ENCODE data around the gene FLNB. TPM values are rescaled to one million over a fixed set of nuclear protein-coding genes. Genes with fewer than 3 reads are reported as not detected.

FLNB gene
- total and polyA plus RNA-seq, 9 of the 15 experiments (the other 6 are each of a cell fraction or from before 2014, with no cell fraction given), result 9.4 to 48.1 (median 25.6) TPM

DNA sequence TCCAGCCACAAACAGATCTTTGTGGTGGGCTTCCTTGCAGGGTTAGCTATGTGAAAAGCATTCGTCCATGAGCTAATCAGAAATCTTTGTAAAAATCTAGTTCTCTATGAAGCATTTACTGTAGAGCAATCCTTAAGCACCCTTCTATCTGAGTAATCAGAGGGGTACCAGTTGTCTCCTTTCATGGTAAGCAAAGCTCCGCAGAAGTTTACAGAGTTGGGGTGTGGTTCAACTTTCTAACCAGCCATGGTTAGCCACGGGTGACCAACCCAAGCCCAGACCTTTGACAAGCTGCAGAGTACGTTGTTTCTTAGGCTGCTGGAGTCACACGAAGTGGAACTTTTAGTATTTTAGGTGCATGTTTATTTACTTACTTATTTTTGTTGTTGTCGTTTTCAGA lies 77.4 kb downstream of the FLNB start (continued):
- TF ChIP-seq ZNF507 (tag; conservative IDR thresholded peaks at IDR 0.05) (no peak), HMGN3 (IDR thresholded peaks at IDR 0.05; ENCODE audit: borderline replicate concordance, extremely low read depth, insufficient read length, low read depth, low read length) (no peak), ZNF561 (CRISPR knock-in tag; conservative IDR thresholded peaks at IDR 0.05) (no peak), CEBPG (CRISPR knock-in tag; IDR thresholded peaks at IDR 0.05) (no peak), CEBPG (tag; conservative IDR thresholded peaks at IDR 0.05 in 1 of 2, IDR thresholded peaks at IDR 0.05 in 1 of 2) (0 out of 4 replicates have a peak, but pooled peaks of 1 of the 2 experiments have one; percentile 4)
- TF ChIP-seq, protein P1, sequence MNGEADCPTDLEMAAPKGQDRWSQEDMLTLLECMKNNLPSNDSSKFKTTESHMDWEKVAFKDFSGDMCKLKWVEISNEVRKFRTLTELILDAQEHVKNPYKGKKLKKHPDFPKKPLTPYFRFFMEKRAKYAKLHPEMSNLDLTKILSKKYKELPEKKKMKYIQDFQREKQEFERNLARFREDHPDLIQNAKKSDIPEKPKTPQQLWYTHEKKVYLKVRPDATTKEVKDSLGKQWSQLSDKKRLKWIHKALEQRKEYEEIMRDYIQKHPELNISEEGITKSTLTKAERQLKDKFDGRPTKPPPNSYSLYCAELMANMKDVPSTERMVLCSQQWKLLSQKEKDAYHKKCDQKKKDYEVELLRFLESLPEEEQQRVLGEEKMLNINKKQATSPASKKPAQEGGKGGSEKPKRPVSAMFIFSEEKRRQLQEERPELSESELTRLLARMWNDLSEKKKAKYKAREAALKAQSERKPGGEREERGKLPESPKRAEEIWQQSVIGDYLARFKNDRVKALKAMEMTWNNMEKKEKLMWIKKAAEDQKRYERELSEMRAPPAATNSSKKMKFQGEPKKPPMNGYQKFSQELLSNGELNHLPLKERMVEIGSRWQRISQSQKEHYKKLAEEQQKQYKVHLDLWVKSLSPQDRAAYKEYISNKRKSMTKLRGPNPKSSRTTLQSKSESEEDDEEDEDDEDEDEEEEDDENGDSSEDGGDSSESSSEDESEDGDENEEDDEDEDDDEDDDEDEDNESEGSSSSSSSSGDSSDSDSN (IDR thresholded peaks at IDR 0.05; ENCODE audit: borderline replicate concordance in 1 of 2, low read depth in 2 of 2, low read length in 2 of 2), result no peak

DNA sequence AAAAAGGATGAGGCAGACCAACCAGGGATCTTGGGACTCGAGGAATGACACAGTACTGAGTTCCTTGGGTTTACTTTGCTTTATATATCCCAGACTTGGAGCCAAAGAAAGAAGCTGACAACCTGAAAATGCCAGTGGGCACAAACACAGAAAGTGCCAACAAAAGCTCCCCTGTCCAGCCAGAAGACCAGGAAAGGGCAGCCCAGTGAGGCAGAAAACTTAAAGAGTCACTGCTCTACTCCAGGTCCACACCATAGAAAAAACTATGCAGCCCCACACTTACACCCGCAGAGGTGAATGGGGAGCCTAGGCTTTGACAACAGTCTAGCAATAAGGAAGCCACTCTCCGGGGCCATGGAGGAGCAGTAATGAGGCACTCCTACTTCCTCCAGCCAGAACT lies 80.3 kb downstream of the FLNB start:
- no peaks in the 10 kb centered on the region for H3K9me3 ChIP-seq (replicated peaks; ENCODE audit: control insufficient read depth, insufficient read depth, low read depth, low read length)
- no peak for FAIRE-seq
- no peak for ATAC-seq
- H3K4me1 ChIP-seq (replicated peaks in 1 of 2; ENCODE audit: control insufficient read depth in 2 of 2, insufficient read depth in 2 of 2, low read length in 2 of 2), result peaks cover 6 to 22% of the 10 kb centered on the region in 2 experiments; a peak in 4 of 5 replicates
- no peak overlapping the region for H3K4me3 ChIP-seq
- H3K9ac ChIP-seq (ENCODE audit: insufficient read depth in 1 of 2, low read depth in 2 of 2, low read length in 2 of 2), result no peak overlapping the region
- no peaks in the 10 kb centered on the region for H3K9me1 ChIP-seq (ENCODE audit: control insufficient read depth, insufficient read depth, low read length)
- H3K79me2 ChIP-seq (ENCODE audit: control insufficient read depth, insufficient read depth, low read length), result peaks cover 3% of the 10 kb centered on the region; the same call in 2 of the 3 replicates
- no TSS peak for BruUV-seq (replicated peaks)
- POLR2A ChIA-PET, result no interaction called here
- H3K4me2 ChIP-seq (ENCODE audit: insufficient read depth, low read length), result no peak overlapping the region
- H3K27ac ChIP-seq (ENCODE audit: extremely low read depth, low read depth, low read length), result no peak overlapping the region
- no peaks in the 10 kb centered on the region for H4K20me1 ChIP-seq (replicated peaks; ENCODE audit: control insufficient read depth, insufficient read depth, low read length)
- H3K36me3 ChIP-seq (ENCODE audit: control insufficient read depth, insufficient read depth, low read length), result peaks cover 8% of the 10 kb centered on the region; the same call in 1 of the 3 replicates
- in situ Hi-C loops (cut with MboI) (no loop called here), intact Hi-C loops (cut with micrococcal nuclease) (no loop called here)
- CTCF ChIA-PET (ENCODE audit: low intra/inter-chr PET ratio), result no interaction called here
- no peaks in the 10 kb centered on the region for H3K27me3 ChIP-seq (ENCODE audit: control insufficient read depth in 2 of 2, insufficient read depth in 2 of 2, low read length in 2 of 2)
- WGBS (ENCODE audit: insufficient coverage, low coverage, missing lambda C conversion rate), result 93% methylated on average over 2 of the region's 3 CpGs
- H2AFZ ChIP-seq (ENCODE audit: low read depth, low read length), result no peak overlapping the region
- no peak for DNase-seq (ENCODE audit: extremely low read depth in 1 of 4, low spot score in 3 of 4)
- TF ChIP-seq, protein P2, sequence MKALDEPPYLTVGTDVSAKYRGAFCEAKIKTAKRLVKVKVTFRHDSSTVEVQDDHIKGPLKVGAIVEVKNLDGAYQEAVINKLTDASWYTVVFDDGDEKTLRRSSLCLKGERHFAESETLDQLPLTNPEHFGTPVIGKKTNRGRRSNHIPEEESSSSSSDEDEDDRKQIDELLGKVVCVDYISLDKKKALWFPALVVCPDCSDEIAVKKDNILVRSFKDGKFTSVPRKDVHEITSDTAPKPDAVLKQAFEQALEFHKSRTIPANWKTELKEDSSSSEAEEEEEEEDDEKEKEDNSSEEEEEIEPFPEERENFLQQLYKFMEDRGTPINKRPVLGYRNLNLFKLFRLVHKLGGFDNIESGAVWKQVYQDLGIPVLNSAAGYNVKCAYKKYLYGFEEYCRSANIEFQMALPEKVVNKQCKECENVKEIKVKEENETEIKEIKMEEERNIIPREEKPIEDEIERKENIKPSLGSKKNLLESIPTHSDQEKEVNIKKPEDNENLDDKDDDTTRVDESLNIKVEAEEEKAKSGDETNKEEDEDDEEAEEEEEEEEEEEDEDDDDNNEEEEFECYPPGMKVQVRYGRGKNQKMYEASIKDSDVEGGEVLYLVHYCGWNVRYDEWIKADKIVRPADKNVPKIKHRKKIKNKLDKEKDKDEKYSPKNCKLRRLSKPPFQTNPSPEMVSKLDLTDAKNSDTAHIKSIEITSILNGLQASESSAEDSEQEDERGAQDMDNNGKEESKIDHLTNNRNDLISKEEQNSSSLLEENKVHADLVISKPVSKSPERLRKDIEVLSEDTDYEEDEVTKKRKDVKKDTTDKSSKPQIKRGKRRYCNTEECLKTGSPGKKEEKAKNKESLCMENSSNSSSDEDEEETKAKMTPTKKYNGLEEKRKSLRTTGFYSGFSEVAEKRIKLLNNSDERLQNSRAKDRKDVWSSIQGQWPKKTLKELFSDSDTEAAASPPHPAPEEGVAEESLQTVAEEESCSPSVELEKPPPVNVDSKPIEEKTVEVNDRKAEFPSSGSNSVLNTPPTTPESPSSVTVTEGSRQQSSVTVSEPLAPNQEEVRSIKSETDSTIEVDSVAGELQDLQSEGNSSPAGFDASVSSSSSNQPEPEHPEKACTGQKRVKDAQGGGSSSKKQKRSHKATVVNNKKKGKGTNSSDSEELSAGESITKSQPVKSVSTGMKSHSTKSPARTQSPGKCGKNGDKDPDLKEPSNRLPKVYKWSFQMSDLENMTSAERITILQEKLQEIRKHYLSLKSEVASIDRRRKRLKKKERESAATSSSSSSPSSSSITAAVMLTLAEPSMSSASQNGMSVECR (CRISPR knock-in tag; IDR thresholded peaks at IDR 0.05), result no peak
- TF ChIP-seq POLR2AphosphoS2 (IDR thresholded peaks at IDR 0.05; ENCODE audit: low read length), result no peak
- TF ChIP-seq PHB (CRISPR knock-in tag; IDR thresholded peaks at IDR 0.05), result no peak
- TF ChIP-seq ZNF212 (CRISPR knock-in tag; IDR thresholded peaks at IDR 0.05), result no peak
- no peak for TF ChIP-seq PTBP1 (IDR thresholded peaks at IDR 0.05; ENCODE audit: low read depth, low read length)
- TF ChIP-seq, protein P3, sequence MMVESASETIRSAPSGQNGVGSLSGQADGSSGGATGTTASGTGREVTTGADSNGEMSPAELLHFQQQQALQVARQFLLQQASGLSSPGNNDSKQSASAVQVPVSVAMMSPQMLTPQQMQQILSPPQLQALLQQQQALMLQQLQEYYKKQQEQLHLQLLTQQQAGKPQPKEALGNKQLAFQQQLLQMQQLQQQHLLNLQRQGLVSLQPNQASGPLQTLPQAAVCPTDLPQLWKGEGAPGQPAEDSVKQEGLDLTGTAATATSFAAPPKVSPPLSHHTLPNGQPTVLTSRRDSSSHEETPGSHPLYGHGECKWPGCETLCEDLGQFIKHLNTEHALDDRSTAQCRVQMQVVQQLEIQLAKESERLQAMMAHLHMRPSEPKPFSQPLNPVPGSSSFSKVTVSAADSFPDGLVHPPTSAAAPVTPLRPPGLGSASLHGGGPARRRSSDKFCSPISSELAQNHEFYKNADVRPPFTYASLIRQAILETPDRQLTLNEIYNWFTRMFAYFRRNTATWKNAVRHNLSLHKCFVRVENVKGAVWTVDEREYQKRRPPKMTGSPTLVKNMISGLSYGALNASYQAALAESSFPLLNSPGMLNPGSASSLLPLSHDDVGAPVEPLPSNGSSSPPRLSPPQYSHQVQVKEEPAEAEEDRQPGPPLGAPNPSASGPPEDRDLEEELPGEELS (CRISPR knock-in tag; IDR thresholded peaks at IDR 0.05; ENCODE audit: borderline replicate concordance), result no peak
- no peak for TF ChIP-seq ZSCAN32 (CRISPR knock-in tag; IDR thresholded peaks at IDR 0.05)

Measured in K562 (cell line).